Activated effector memory CD4-positive, alpha-beta T cell treated with anti-CD3 and anti-CD28 coated beads, Interleukin-2, amount 50 U/mL, for 16 hours (primary cell): Measurements from ENCODE around the gene KMT2C.

Source experiments
- DNase-seq: peaks from one replicate; pipeline ENCODE4 v3.0.0-alpha.2; 2020

Gene KMT2C

DNA sequence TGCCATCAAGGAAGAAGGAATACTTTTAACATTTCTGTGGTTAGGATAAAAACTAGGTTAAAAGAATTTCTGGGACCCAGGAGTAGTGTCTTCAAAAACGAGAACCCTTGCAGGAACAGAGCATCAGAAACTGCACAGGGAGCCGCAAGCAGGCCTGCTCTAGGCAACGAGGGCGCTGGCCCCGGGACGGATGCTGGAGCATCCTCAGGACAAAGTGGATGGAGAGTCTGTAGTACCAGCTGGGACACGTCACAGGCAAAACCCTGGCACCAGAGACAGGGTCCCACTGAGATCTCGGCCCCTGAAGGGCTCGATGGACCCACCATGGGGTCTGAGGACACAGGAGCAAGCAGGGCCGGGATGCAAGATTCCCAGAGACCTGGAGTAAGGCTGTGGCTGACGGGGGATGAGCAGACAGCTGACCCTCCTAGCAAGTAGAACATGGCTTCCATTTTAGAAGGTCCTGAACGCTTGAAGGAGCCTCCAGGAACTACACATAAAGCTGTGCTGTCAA, 303.8 kb downstream of the KMT2C start:
- DNase-seq: no peak

- DNase-seq: no peak
Measured at GRCh38 chr7:152130658-152131590, 304.9 kb downstream of the KMT2C start.

GRCh38 chr7:152129682-152130081, 306.1 kb downstream of the KMT2C start:
- no peak for DNase-seq

DNA sequence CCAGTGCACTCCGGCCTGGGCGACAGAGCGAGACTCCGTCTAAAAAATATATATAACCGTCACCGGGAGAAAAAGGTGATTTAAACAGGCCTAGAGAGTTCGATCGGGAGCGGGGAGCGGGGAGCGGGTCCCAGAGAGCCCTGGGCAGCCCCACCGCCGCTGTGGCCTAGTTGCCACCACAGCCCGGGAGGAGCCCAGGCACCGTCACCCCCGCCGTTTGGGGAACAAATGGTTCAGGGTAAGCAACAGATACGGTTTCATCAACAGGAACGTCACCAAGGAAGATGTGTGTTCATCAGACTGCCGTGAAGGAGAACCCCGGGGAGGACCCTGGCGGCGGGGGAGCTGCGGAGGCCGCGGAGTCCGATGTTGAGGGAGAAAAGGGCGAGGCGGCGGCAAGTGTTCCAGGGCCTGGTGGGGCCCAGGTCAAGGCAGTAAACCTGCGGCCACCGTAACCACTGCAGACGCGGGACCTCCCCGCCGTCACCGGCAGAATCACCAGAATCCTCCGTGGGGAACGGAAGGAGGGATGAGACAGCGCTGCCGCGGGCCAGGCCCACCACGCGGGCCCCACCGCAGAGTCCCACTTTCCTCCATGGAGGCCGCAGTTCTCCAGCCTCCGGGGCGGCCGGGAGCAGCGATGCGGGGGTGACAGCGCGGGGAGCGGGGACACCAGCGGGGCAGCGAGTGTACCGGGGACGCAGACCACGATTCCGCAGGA, 306.9 kb downstream of the KMT2C start:
- DNase-seq: no peak

DNA sequence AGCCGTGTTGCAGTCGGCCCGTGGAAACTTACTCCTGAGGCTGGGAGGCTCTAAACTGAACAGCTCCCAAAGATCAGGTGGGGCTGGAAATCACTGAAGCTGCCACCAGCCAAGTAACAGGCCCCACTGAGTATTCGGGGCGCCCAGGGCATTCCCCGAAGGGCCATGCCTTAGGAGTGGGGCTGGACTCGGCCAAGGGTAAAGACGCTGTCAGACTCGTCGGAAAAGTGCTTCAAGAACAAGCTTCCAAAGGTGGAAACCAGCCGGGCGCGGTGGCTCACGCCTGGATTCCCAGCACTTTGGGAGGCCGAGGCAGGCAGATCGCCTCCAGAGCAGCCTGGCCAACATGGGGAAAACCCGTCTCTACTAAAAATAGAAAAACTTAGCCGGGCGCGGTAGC, 307.6 kb downstream of the KMT2C start:
- no peak for DNase-seq

- no peak for DNase-seq
Measured at GRCh38 chr7:152127229-152127628, 308.6 kb downstream of the KMT2C start.

DNA sequence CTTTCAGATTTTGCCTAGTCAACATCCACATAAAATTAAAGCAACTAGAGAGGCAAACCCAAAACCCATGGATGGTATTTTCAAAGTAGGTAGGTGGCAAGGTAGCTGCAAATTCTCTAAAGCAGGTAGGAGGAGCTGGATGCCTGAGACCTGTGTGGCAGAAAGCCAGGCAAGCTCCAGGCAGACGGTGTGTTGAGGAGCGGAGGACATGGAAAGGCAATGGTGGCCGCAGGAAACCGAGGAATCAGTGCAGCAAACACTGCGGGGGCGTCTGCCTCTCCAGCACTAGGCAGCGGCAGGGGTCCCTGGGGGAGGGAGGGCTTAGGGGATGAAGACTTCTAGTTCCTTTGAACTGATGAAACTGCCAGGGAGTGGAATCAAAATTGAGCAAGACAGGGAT, 309.1 kb downstream of the KMT2C start:
- no peak for DNase-seq

- no peak for DNase-seq
Measured at GRCh38 chr7:152122540-152122939, 313.3 kb downstream of the KMT2C start.

DNA sequence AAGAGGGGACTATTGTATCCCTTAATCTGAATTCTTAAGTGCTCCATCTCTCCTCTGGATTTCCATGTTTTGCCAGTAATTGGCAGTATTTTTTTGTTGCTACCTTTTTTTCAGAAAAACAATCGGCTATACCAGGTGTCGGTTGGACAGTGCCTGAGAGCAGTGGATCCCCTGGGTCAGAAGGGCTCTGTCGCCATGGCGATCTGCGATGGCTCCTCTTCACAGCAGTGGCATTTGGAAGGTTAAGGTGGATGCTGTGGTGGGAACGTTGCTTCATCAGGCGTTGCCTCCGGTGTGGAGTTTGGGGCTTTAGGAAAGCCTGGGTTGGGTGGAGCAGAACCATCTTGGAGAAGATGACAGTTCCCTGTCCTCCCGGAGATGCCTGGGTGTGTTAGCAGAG, 314.4 kb downstream of the KMT2C start:
- peak; percentile 50 for DNase-seq

GRCh38 chr7:152120776-152121175, 315.0 kb downstream of the KMT2C start:
- DNase-seq: peak; percentile 38

DNA sequence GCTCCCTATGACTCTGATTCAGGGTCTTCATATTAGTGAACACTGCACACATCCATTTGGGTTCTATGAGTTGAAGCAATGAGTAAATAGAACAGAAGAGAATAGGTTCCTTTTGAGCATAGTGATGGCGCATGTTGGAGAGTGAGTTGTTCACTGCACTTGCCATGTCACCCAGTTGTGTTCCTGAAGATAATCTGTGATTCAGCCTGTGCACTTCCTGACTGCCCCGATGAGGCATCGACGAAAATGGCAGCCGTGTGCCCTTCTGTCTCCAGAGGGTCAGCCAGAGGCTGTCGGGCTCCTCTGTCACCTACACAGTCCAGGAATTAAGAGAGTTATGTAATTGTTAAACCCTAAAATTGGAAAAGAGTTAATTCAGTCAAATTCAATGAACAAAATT, 315.6 kb downstream of the KMT2C start:
- DNase-seq: peak; percentile 21

GRCh38 chr7:152117356-152117755, 318.4 kb downstream of the KMT2C start:
- DNase-seq: no peak

- DNase-seq: no peak
Measured at GRCh38 chr7:152115021-152115718, 320.6 kb downstream of the KMT2C start.

GRCh38 chr7:152112829-152113228, 323.0 kb downstream of the KMT2C start:
- no peak for DNase-seq

DNA sequence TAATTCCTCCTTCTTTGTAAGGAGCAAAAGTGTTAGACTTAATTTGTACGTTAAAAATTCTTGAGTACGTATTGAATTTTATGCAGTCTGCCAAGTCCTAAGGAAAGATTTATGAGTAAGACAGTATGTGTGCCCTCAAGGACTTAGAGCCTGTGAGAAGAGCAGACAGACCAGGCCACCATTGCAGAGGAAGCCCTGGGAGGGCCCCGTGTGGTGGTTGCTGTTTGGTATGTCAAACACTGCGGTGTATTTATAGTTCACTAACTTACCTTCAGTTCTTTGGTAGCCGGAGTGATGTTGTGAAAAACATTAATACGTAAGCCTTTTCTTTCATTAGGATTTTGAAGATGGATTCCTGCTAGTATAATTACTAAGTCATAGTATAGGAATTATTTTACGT, 327.4 kb downstream of the KMT2C start:
- DNase-seq: no peak

- no peak for DNase-seq
Measured at GRCh38 chr7:152107945-152108344, 327.9 kb downstream of the KMT2C start.

GRCh38 chr7:152106990-152107389, 328.8 kb downstream of the KMT2C start:
- no peak for DNase-seq

DNA sequence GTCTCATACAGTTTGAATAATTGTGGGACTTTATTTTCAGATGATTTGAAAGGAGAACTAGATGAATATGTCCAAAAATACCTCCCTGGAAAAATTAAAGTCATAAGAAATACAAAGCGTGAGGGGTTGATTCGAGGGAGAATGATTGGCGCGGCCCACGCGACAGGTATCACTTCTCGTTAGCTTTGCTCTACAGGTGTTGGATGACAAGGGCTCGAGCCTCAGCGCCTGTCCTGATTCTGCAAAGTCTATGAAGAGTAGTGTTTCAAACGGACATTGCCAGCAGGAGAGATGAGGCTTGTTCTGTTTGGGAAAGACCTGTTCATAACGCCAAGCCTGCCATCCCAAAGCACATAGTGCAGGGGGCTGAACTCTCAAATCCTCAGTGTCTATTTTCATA, 330.6 kb downstream of the KMT2C start:
- DNase-seq: no peak

GRCh38 chr7:152103691-152104090, 332.1 kb downstream of the KMT2C start:
- no peak for DNase-seq

DNA sequence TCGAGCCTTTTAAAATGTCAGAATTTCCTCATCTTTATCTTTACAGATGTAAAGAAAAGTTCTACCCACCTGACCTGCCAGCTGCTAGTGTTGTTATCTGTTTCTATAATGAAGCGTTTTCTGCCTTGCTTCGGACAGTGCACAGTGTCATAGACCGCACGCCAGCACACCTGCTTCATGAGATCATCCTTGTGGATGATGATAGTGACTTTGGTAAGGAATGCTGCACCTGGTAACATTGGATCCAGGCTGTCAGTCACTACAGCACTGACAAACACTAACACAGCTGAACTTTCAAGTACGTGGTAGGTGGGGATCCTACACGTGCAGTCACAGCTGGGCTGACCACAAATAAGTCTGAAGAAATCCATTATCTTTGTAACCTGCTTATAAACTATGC, 332.7 kb downstream of the KMT2C start:
- DNase-seq: no peak

DNA sequence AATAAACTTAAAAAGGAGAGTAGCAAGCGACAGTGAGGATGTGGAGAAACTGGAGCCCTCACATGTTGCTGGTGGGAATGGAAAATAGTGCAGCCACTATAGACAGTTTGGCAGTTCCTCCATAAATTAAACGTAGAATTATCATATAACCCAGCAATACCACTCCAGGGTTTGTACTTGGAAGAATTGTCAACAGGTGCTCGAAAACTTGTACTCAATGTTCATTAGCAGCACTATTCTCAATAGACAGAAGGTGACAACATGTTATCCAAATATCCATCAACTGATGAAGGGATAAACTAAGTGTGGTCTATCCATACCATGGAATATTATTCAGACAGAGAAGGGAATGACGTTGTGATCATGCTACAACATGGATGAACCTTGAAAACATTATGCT, 338.5 kb downstream of the KMT2C start:
- no peak for DNase-seq

- no peak for DNase-seq
Measured at GRCh38 chr7:152095771-152096170, 340.0 kb downstream of the KMT2C start.

DNA sequence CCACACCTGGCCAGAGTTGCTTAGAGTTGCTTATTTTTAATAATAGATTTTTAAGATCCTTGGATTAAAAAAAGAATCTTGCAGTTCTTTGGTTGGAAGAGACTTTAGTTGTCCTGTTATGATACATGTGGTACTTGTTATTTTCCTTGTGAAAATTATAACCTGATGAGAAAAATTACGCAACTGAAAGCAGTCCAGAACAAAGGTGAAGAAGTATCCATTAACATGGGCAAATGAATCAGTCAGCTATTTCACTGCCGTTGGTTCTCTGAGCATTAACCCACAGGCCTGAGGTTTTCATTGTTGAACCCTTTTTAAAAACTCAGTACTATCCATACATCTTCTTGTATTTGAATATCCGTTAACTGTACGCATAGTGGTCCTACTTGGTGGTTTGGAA, 342.1 kb downstream of the KMT2C start:
- no peak for DNase-seq
